ENCODE results near the gene CCN5. TPM values are rescaled to one million over a fixed set of nuclear protein-coding genes. Genes with fewer than 3 reads are reported as not detected.

CCN5 gene
- total and polyA plus RNA-seq, 2 experiments from 2014 or later = 23.6 to 47.3 TPM

DNA sequence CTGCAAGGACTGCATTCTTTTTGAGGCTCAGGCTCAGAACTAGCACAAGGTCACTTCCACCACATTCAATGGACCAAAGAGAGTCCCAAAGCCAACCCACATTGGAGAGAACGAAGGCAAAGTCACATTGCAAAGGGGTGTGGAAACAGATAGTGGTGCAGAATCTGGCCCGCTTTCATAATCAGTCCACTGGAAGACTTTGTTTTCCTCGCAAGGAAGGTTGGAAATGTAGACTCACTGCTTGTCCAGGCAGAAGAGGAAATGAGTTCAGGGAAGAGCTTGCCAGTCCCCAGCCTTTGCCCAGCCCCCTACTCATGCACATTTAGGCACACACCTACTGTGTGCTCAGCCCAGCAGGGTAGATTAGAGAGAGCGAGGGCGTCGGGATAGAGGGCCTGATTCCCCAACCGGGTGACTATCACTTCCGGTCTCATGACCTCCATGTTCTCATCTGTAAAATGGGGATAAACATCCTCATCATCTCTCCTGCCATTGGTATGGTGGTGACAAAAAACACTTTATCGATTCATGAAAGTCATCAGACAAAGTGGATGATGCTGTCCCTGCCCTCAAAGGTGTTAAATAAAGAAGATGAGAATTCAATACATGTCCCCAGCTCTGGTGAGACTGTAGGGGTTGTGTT, 24.3 kb upstream of the CCN5 start:
- Histone ChIP-seq H3K4me1 (ENCODE audit: insufficient read depth) (peaks cover 48% of the 10 kb centered on the region), H3K27me3 (replicated peaks; ENCODE audit: insufficient read depth) (no peaks in the 10 kb centered on the region), H3K4me3 (no peak overlapping the region), H3K9ac (peak overlapping the region; percentile 22; the same call in 1 of the 2 replicates), H4K20me1 (ENCODE audit: insufficient read depth) (no peaks in the 10 kb centered on the region), H3F3A (ENCODE audit: insufficient read depth) (peaks cover 45% of the 10 kb centered on the region), H3K79me2 (ENCODE audit: insufficient read depth) (no peaks in the 10 kb centered on the region), H3K4me2 (ENCODE audit: unreplicated experiment) (no peak overlapping the region), H3K9me3 (ENCODE audit: low read depth) (no peaks in the 10 kb centered on the region), H3K9me2 (ENCODE audit: insufficient read depth) (no peaks in the 10 kb centered on the region), H3K27ac (peak overlapping the region; percentile 91), H3K36me3 (ENCODE audit: low read depth) (no peaks in the 10 kb centered on the region), H2AFZ (no peak overlapping the region)
- WGBS, 2 experiments (ENCODE audit: low coverage in 1 of 2, low lambda C conversion rate in 2 of 2, missing lambda C conversion rate in 2 of 2) = 42 to 43% methylated on average over 9 of the region's 9 CpGs
- DNase-seq = peak; percentile 56
- in situ Hi-C loops (cut with MboI) = no loop called here
- TF ChIP-seq EZH2 (IDR thresholded peaks at IDR 0.05; ENCODE audit: insufficient read depth, poor library complexity, severe bottlenecking) (no peak), EZH2phosphoT487 (IDR thresholded peaks at IDR 0.05; ENCODE audit: insufficient read depth, low read depth) (no peak)

GRCh38 chr20:44691424-44692423, 23.4 kb upstream of the CCN5 start:
- H3K4me3 ChIP-seq = no peak overlapping the region
- H3K9me2 ChIP-seq (ENCODE audit: insufficient read depth) = no peaks in the 10 kb centered on the region
- WGBS, 2 experiments (ENCODE audit: low coverage in 1 of 2, low lambda C conversion rate in 2 of 2, missing lambda C conversion rate in 2 of 2) = 27 to 30% methylated on average over 7 of the region's 7 CpGs
- peak overlapping the region; percentile 91 for H3K27ac ChIP-seq
- peak; percentile 77 for DNase-seq
- no peaks in the 10 kb centered on the region for H4K20me1 ChIP-seq (ENCODE audit: insufficient read depth)
- peak overlapping the region; percentile 64; the same call in 1 of the 2 replicates for H3K9ac ChIP-seq
- H3K4me1 ChIP-seq (ENCODE audit: insufficient read depth) = peaks cover 53% of the 10 kb centered on the region
- no peak overlapping the region for H3K4me2 ChIP-seq (ENCODE audit: unreplicated experiment)
- no peaks in the 10 kb centered on the region for H3K36me3 ChIP-seq (ENCODE audit: low read depth)
- H3F3A ChIP-seq (ENCODE audit: insufficient read depth) = peaks cover 53% of the 10 kb centered on the region
- no peaks in the 10 kb centered on the region for H3K27me3 ChIP-seq (replicated peaks; ENCODE audit: insufficient read depth)
- no peaks in the 10 kb centered on the region for H3K79me2 ChIP-seq (ENCODE audit: insufficient read depth)
- in situ Hi-C loops (cut with MboI) = no loop called here
- no peaks in the 10 kb centered on the region for H3K9me3 ChIP-seq (ENCODE audit: low read depth)
- TF ChIP-seq EZH2 (IDR thresholded peaks at IDR 0.05; ENCODE audit: insufficient read depth, poor library complexity, severe bottlenecking) (no peak), EZH2phosphoT487 (IDR thresholded peaks at IDR 0.05; ENCODE audit: insufficient read depth, low read depth) (no peak)
- H2AFZ ChIP-seq = no peak overlapping the region

DNA sequence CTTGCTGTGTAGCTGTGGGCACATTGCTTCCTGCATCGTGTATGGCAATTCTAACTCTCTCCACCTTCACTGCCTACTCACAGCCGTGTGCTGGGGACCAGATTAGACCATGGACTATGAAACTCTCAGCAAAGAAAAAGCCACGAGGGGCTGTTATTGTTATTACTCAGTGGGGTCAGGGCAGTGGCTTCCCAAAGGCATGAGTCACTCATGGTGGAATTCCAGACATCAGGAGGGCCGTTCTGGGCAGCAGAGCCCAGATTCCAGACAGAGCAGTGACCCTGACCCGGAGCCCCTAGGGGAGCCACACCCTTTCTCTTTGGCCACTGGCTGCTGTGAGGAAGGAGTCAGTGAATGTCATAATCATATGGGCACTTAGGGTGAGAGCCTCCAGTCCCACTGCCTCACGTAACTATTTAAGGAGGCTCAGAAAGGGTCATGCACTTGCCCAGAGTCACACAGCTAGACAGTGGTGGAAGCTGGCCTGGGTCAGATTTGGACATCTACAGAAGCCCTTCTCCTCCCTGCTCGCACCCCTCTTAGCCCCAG, 22.2 kb upstream of the CCN5 start:
- in situ Hi-C loops (cut with MboI) = no loop called here
- peak overlapping the region; percentile 64 for H3K9ac ChIP-seq

GRCh38 chr20:44693627-44694026, 21.5 kb upstream of the CCN5 start:
- no peaks in the 10 kb centered on the region for H3K36me3 ChIP-seq (ENCODE audit: low read depth)
- H3K4me3 ChIP-seq = no peak overlapping the region
- H3K9ac ChIP-seq = peak overlapping the region; percentile 46
- no peaks in the 10 kb centered on the region for H3K79me2 ChIP-seq (ENCODE audit: insufficient read depth)
- H3K4me2 ChIP-seq (ENCODE audit: unreplicated experiment) = peak overlapping the region; percentile 47
- TF ChIP-seq EZH2 (IDR thresholded peaks at IDR 0.05; ENCODE audit: insufficient read depth, poor library complexity, severe bottlenecking) = no peak
- TF ChIP-seq EZH2phosphoT487 (IDR thresholded peaks at IDR 0.05; ENCODE audit: insufficient read depth, low read depth) = no peak
- H3F3A ChIP-seq (ENCODE audit: insufficient read depth) = peaks cover 61% of the 10 kb centered on the region
- no peaks in the 10 kb centered on the region for H4K20me1 ChIP-seq (ENCODE audit: insufficient read depth)
- peak overlapping the region; percentile 91 for H3K27ac ChIP-seq
- peaks cover 53% of the 10 kb centered on the region for H3K4me1 ChIP-seq (ENCODE audit: insufficient read depth)
- no peaks in the 10 kb centered on the region for H3K27me3 ChIP-seq (replicated peaks; ENCODE audit: insufficient read depth)
- no peak overlapping the region for H2AFZ ChIP-seq
- H3K9me3 ChIP-seq (ENCODE audit: low read depth) = no peaks in the 10 kb centered on the region
- H3K9me2 ChIP-seq (ENCODE audit: insufficient read depth) = no peaks in the 10 kb centered on the region
- in situ Hi-C loops (cut with MboI) = no loop called here
- no peak for DNase-seq

More for the DNA sequence above, 22.2 kb upstream of the CCN5 start:
- Histone ChIP-seq H3K4me2 (ENCODE audit: unreplicated experiment) (peak overlapping the region; percentile 65), H3K4me3 (no peak overlapping the region), H4K20me1 (ENCODE audit: insufficient read depth) (no peaks in the 10 kb centered on the region), H3K4me1 (ENCODE audit: insufficient read depth) (peaks cover 53% of the 10 kb centered on the region), H3K36me3 (ENCODE audit: low read depth) (no peaks in the 10 kb centered on the region), H3K79me2 (ENCODE audit: insufficient read depth) (no peaks in the 10 kb centered on the region), H3K27ac (peak overlapping the region; percentile 91), H3K9me2 (ENCODE audit: insufficient read depth) (no peaks in the 10 kb centered on the region), H3K9me3 (ENCODE audit: low read depth) (no peaks in the 10 kb centered on the region), H3K27me3 (replicated peaks; ENCODE audit: insufficient read depth) (no peaks in the 10 kb centered on the region), H2AFZ (no peak overlapping the region), H3F3A (ENCODE audit: insufficient read depth) (peaks cover 61% of the 10 kb centered on the region)
- DNase-seq = peak; percentile 97
- no peak for TF ChIP-seq EZH2 (IDR thresholded peaks at IDR 0.05; ENCODE audit: insufficient read depth, poor library complexity, severe bottlenecking)
- TF ChIP-seq EZH2phosphoT487 (IDR thresholded peaks at IDR 0.05; ENCODE audit: insufficient read depth, low read depth) = 0 out of 2 replicates have a peak, but pooled peaks have one; percentile 40
- 0 to 1% methylated on average over 7 of the region's 7 CpGs for WGBS, 2 experiments (ENCODE audit: low coverage in 1 of 2, low lambda C conversion rate in 2 of 2, missing lambda C conversion rate in 2 of 2)
